SK-N-SH treated with all-trans-retinoic acid at 6 μM for 48 hours (cell line): ENCODE data around the gene ABHD13.

Experiments used
- ATAC-seq: fragments of 200-7000 bp; cut with Tn5 transposase; 3 replicates; pipeline ENCODE4 v1.9.1; 2020; ENCODE audit warnings: mild to moderate bottlenecking, moderate library complexity
- ARNTL ChIP-seq: fragments of 450-650 bp; formaldehyde crosslinking; IDR thresholded peaks from 2 replicates; pipeline ENCODE4 v1.5.0; 2020; ENCODE audit warnings: low read depth, mild to moderate bottlenecking, moderate library complexity, borderline replicate concordance
- BACH2 ChIP-seq: fragments of 250-450 bp; sonication (Bioruptor Pico); IDR thresholded peaks from 2 replicates; pipeline ENCODE4 v1.9.0; 2021; ENCODE audit warnings: mild to moderate bottlenecking, borderline replicate concordance
- CREB5 ChIP-seq: fragments of 250-450 bp; sonication (Bioruptor Pico); IDR thresholded peaks from 2 replicates; pipeline ENCODE4 v1.5.1; 2020; ENCODE audit warnings: low read depth, mild to moderate bottlenecking, moderate library complexity
- CSDC2 ChIP-seq: fragments of 250-450 bp; sonication (Bioruptor Pico); IDR thresholded peaks from 2 replicates; pipeline ENCODE4 v1.5.0; 2020; ENCODE audit warnings: mild to moderate bottlenecking, moderate library complexity
- CSRNP3 ChIP-seq: fragments of 250-450 bp; sonication (Bioruptor Pico); IDR thresholded peaks from 2 replicates; pipeline ENCODE4 v1.5.1; 2021; ENCODE audit warnings: mild to moderate bottlenecking, moderate library complexity
- ESRRG ChIP-seq: fragments of 250-450 bp; sonication (Bioruptor Pico); IDR thresholded peaks from 2 replicates; pipeline ENCODE4 v1.6.1; 2021; ENCODE audit warnings: mild to moderate bottlenecking
- GLIS3 ChIP-seq: fragments of 250-450 bp; sonication (Bioruptor Pico); IDR thresholded peaks from 2 replicates; pipeline ENCODE4 v1.5.0; 2020; ENCODE audit warnings: mild to moderate bottlenecking, moderate library complexity
- ISL1 ChIP-seq: fragments of 250-450 bp; sonication (Bioruptor Pico); IDR thresholded peaks from 2 replicates; pipeline ENCODE4 v2.1.2; 2022; ENCODE audit warnings: mild to moderate bottlenecking, moderate library complexity
- OSR1 ChIP-seq: fragments of 250-450 bp; sonication (Bioruptor Pico); IDR thresholded peaks from 2 replicates; pipeline ENCODE4 v1.8.0; 2022; ENCODE audit warnings: moderate library complexity, mild to moderate bottlenecking, inconsistent platforms
- PATZ1 ChIP-seq: fragments of 250-450 bp; sonication (Bioruptor Pico); IDR thresholded peaks from 2 replicates; pipeline ENCODE4 v1.8.0; 2020; ENCODE audit warnings: mild to moderate bottlenecking, moderate library complexity, borderline replicate concordance
- PPARA ChIP-seq: fragments of 250-450 bp; sonication (Bioruptor Pico); IDR thresholded peaks from 2 replicates; pipeline ENCODE4 v1.5.0; 2020; ENCODE audit warnings: mild to moderate bottlenecking, borderline replicate concordance
- SNAI2 ChIP-seq: fragments of 250-450 bp; sonication (Bioruptor Pico); IDR thresholded peaks from 2 replicates; pipeline ENCODE4 v1.5.0; 2020; ENCODE audit warnings: mild to moderate bottlenecking, moderate library complexity
- TOX ChIP-seq: fragments of 250-450 bp; sonication (Bioruptor Pico); IDR thresholded peaks from 2 replicates; pipeline ENCODE4 v1.8.0; 2021; ENCODE audit warnings: mild to moderate bottlenecking, moderate library complexity, borderline replicate concordance
- TSHZ2 ChIP-seq: fragments of 250-450 bp; sonication (Bioruptor Pico); IDR thresholded peaks from 2 replicates; pipeline ENCODE4 v1.5.0; 2020; ENCODE audit warnings: mild to moderate bottlenecking, moderate library complexity
- ZFP3 ChIP-seq: fragments of 250-450 bp; sonication (Bioruptor Pico); IDR thresholded peaks from 2 replicates; pipeline ENCODE4 v1.5.0; 2020; ENCODE audit warnings: mild to moderate bottlenecking, moderate library complexity
- ZFP30 ChIP-seq: fragments of 450-650 bp; formaldehyde crosslinking; IDR thresholded peaks from 2 replicates; pipeline ENCODE4 v1.5.0; 2022; ENCODE audit warnings: mild to moderate bottlenecking, moderate library complexity
- ZNF565 ChIP-seq: fragments of 450-650 bp; formaldehyde crosslinking; conservative IDR thresholded peaks from 2 replicates; pipeline ENCODE4 v1.5.0; 2020; ENCODE audit warnings: low read depth, mild to moderate bottlenecking, moderate library complexity
- ZNF70 ChIP-seq: fragments of 450-650 bp; formaldehyde crosslinking; IDR thresholded peaks from 2 replicates; pipeline ENCODE4 v1.5.0; 2020; ENCODE audit warnings: mild to moderate bottlenecking, moderate library complexity
- ZNF8 ChIP-seq: fragments of 450-650 bp; formaldehyde crosslinking; IDR thresholded peaks from 2 replicates; pipeline ENCODE4 v1.5.0; 2020; ENCODE audit warnings: mild to moderate bottlenecking, moderate library complexity
- TF ChIP-seq, protein P1 (sequence below): fragments of 250-450 bp; sonication (Bioruptor Pico); IDR thresholded peaks from 2 replicates; pipeline ENCODE4 v1.8.0; 2021; ENCODE audit warnings: low read depth, mild to moderate bottlenecking, moderate library complexity, borderline replicate concordance

ABHD13 gene

GRCh38 chr13:108213946-108214345, 4.2 kb upstream of the ABHD13 start:
- TF ChIP-seq CSDC2 (CRISPR knock-in tag) (no peak), ZFP3 (CRISPR knock-in tag) (no peak), ZNF565 (no peak), BACH2 (CRISPR knock-in tag) (no peak), ZNF8 (CRISPR knock-in tag) (no peak), TSHZ2 (no peak), SNAI2 (CRISPR knock-in tag) (no peak), PPARA (CRISPR knock-in tag) (no peak), ZNF70 (no peak)

DNA sequence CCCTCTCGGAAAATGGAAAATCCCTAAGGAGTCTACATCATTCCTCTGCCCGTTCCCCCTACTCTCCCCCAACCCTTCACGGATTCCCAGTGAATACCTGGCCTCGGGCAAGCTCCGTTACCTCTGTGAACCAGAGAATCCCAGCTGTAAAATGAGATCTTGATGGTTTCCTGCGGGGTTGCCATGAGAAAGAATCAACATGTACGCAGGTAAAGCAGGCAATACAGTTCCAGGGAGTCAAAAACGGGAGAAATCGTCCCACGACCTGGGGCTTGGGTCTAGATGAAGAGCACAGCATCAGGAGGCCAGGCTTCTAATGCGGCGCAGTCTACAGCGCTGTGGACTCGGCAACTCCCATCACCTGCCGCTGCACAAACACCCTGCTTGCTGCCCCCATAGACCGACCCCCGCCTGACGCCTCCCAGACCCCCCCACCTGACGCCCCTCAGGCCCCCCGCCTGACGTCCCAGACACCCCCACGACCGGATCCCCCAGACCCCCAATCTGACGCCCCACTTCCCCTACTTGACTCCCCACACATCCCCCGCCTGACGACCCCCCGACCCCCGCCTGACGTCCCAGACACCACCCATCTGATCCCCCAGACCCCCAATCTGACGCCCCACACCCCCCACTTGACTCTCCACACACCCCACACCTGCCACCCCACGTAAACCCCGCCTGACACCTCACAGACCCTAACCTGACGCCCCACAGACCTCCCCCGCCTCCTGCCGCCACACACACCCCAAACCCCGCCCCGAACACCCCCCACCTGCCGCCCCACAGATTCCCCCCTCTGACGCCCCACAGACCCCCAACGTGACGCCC, 3.5 kb upstream of the ABHD13 start:
- ATAC-seq: peak; percentile 19; the same call in 2 of the 3 replicates

More at GRCh38 chr13:108213946-108214345, 4.2 kb upstream of the ABHD13 start:
- no peak for ATAC-seq

More for the DNA sequence above, 3.5 kb upstream of the ABHD13 start:
- TF ChIP-seq CSRNP3 (CRISPR knock-in tag) (no peak), BACH2 (CRISPR knock-in tag) (no peak), GLIS3 (CRISPR knock-in tag) (no peak), TOX (no peak), ZFP3 (CRISPR knock-in tag) (no peak), ZFP30 (no peak), SNAI2 (CRISPR knock-in tag) (no peak), ESRRG (CRISPR knock-in tag) (no peak), OSR1 (CRISPR knock-in tag) (no peak), ZNF8 (CRISPR knock-in tag) (no peak), PPARA (CRISPR knock-in tag) (no peak), ISL1 (CRISPR knock-in tag) (no peak), PATZ1 (no peak), CREB5 (CRISPR knock-in tag) (no peak), CSDC2 (CRISPR knock-in tag) (no peak), ZNF565 (no peak), ARNTL (no peak)
- TF ChIP-seq, protein P1, sequence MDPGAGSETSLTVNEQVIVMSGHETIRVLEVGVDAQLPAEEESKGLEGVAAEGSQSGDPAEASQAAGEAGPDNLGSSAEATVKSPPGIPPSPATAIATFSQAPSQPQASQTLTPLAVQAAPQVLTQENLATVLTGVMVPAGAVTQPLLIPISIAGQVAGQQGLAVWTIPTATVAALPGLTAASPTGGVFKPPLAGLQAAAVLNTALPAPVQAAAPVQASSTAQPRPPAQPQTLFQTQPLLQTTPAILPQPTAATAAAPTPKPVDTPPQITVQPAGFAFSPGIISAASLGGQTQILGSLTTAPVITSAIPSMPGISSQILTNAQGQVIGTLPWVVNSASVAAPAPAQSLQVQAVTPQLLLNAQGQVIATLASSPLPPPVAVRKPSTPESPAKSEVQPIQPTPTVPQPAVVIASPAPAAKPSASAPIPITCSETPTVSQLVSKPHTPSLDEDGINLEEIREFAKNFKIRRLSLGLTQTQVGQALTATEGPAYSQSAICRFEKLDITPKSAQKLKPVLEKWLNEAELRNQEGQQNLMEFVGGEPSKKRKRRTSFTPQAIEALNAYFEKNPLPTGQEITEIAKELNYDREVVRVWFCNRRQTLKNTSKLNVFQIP: no peak
